HG03060 (cell line): Measurements from ENCODE around the gene TAGAP.
"Not testable (repeated sequence)": the region's sequence is repeated elsewhere in the genome, so short reads cannot be mapped to it uniquely, and the experiment has no call there.

Experiments
- ATAC-seq: cut with Tn5 transposase; IDR thresholded peaks from one replicate; pipeline ENCODE4 v1.9.1; 2021; ENCODE audit warnings: low read depth, moderate number of reproducible peaks; ENCODE audit not compliant: unreplicated experiment

The TAGAP gene

GRCh38 chr6:159047891-159048685, 3.3 kb upstream of the TAGAP start:
- no peak for ATAC-seq

GRCh38 chr6:159045801-159046200, 1.0 kb upstream of the TAGAP start:
- no peak for ATAC-seq

- ATAC-seq: no peak
Observed at GRCh38 chr6:159043947-159044346, 844 bp downstream of the TAGAP start.

- ATAC-seq: no peak
Observed at GRCh38 chr6:159043251-159043650, 1.5 kb downstream of the TAGAP start.

- ATAC-seq: no peak
Observed at GRCh38 chr6:159042826-159043181, 2.0 kb downstream of the TAGAP start.

- ATAC-seq: no peak
Observed at GRCh38 chr6:159042003-159042825, 2.6 kb downstream of the TAGAP start.

GRCh38 chr6:159041181-159041580, 3.6 kb downstream of the TAGAP start:
- ATAC-seq: no peak

- ATAC-seq: no peak
Observed at GRCh38 chr6:159039885-159040258, 4.9 kb downstream of the TAGAP start.

- ATAC-seq: peak; percentile 70
Observed at GRCh38 chr6:159038914-159039884, 5.6 kb downstream of the TAGAP start.

GRCh38 chr6:159038318-159038717, 6.5 kb downstream of the TAGAP start:
- not testable (repeated sequence) for ATAC-seq

GRCh38 chr6:159037756-159038290, 7.0 kb downstream of the TAGAP start:
- ATAC-seq: no peak

GRCh38 chr6:159036673-159037072, 8.1 kb downstream of the TAGAP start:
- no peak for ATAC-seq

GRCh38 chr6:159035891-159036290, 8.9 kb downstream of the TAGAP start:
- no peak for ATAC-seq

- ATAC-seq: no peak
Observed at GRCh38 chr6:159033160-159034049, 11.4 kb downstream of the TAGAP start.

GRCh38 chr6:159031846-159032245, 12.9 kb downstream of the TAGAP start:
- ATAC-seq: no peak

- no peak for ATAC-seq
Observed at GRCh38 chr6:159030168-159030567, 14.6 kb downstream of the TAGAP start.

- not testable (repeated sequence) for ATAC-seq
Observed at GRCh38 chr6:159025224-159025623, 19.6 kb downstream of the TAGAP start.

GRCh38 chr6:159023893-159024292, 20.9 kb downstream of the TAGAP start:
- no peak for ATAC-seq

GRCh38 chr6:159020011-159020410, 24.8 kb downstream of the TAGAP start:
- ATAC-seq: no peak
